ENCODE results near the gene LRRC72.
A peak's percentile ranks its signal among the peaks of the same experiment; 100 is the strongest.
"Not testable (repeated sequence)": the region's sequence is repeated elsewhere in the genome, so short reads cannot be mapped to it uniquely, and the experiment has no call there.

The LRRC72 gene

DNA sequence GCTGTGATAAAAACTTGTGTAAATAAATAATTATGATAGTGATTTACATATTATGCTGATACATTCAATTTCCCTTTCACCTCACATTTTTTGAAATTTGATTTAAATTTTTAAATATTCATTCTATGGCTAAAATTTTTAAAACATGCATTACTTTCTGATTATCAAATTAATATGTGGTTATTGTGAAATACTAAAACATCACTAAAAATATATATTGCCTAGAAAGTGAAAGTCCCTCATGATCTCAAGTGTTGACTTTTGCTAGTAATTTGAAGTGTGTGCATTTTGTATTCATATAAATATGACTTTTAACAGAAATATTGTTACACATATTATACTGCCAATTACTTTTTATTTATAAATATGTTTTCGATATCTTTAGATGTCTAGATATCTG is 3.1 kb downstream of the LRRC72 start:
- no peak for DNase-seq

DNA sequence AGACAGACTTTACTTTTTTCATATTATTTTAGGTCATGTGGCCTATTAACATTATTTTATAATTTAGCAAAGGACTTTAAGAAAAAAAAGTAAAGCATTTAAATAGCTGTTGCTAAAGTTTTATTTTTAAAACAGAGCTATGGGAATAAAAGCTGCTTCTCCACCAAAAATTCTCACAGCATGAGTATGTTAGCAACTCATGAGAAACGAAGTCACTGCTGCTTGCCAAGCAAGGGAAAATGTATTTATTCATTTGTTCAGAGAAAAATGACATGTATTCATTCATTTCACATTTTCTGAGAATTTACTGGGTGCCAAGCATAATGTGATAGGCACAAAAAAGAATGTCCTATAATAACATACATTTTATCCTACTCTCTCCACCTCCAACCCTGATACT is 5.1 kb downstream of the LRRC72 start:
- DNase-seq, result no peak

DNA sequence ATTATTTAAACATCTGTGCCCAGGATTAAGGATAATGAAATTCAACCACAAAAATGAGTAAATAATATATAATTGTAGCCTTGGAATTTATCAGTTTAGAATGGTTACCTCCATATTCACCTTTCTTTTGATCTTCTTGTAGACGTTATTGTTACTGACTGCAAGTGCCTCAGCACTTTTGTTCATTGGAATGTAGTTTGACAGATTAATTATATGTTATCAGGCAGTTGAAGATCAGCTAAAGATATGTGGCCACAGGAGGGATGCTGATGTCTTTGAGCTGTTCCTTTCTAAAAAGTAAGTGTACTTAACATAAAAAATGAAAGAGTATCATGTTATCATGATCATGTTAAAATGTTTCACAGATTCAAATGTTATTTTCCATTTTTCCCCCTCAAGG is 5.6 kb downstream of the LRRC72 start:
- no peak for DNase-seq

DNA sequence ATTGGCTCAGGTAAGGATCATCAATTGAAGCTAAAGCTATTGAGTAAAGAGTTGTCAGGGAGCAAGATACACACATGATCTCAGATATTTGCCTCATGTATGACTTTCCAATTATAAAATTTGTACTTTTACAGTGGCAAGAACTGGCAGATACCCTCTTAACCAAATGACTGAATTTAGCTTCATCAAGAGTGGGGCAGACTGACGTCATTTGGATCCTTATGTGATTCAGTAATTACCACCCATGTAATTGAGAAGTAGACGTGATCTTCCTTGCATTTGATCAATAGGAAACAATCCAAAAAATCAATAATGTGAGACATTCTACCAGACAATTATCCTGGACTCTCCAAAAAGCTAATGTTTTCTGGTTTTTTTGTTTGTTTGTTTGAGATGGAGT is 8.9 kb downstream of the LRRC72 start:
- DNase-seq, result no peak

DNA sequence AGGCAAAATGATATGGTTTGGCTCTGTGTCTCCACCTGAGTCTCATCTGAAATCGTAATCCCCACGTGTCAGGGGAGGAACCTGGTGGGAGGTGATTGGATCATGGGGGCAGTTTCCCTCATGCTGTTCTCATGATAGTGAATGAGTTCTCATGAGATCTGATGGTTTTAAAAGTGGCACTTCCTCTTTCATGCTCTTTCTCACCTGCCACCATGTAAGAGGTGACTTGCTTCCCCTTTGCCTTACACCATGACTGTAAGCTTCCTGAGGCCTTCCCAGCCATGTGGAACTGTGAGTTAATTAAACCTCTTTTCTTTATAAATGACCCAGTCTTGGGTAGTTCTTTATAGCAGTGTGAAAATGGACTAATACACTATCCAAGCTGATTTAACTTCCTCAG is 13.9 kb downstream of the LRRC72 start:
- not testable (repeated sequence) for DNase-seq

DNA sequence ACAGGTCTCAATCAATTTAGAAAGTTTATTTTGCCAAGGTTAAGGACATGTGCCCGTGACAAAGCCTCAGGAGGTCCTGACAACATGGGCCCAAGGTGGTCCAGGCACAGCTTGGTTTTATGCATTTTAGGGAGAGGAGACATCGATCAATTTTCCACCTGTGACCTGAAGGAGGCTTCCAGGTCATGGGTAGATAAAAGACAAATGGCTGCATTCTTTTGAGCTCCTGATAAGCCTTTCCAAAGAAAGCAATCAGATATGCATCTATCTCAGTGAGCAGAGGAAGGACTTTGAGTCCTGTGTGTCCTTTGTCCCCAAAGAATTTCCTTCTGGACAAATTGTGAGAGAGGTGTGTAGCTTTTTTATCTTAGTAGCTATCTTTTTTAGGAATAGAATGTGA is 15.8 kb downstream of the LRRC72 start:
- DNase-seq, result no peak

DNA sequence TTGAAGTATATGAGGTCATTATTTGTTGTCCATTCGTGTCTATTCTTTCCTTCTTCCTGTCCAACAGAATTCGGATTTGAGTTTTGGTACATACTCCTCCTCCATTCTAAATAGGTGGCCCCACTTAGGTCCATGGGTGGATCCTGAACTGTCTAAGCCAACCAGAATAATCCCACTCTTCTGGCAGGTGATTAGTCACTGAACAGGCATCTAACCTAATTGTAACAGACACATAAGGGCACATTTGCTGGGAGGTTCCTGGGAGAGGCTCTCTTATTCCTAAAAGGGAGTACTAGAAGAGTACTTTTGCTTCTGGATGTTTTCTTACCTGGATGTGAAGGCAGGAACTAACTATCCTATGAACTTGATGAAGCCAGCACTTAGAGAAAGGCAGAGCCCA is 16.8 kb downstream of the LRRC72 start:
- no peak for DNase-seq

DNA sequence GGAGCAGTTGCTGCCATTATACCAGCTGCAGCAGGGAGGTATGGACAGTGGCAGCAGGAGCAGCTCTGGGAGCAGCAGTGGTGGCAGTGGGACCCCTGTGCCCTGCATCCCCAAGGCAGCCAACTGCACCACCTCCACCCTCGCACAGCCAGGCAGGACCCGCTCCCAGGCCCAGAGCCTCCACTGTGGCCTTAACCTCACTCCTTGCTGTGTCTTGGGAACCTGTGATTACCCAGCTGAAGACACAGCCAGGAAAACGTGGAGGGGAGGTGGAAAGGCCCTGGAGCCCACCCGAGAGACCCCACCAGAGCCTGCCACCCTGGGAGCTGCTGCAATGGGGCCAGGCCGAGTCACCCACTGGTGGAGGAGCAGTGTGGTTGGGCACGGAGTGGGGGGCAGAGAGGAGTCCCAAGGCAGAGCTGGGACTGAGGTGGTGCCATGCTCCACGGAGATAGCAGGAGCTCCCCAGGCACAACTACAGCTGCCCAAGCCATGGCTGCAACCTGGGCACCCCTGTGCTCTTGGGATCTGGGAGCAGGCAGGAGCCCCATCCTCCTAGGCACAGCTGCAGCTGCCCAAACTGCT is 20.4 kb downstream of the LRRC72 start:
- DNase-seq, result no peak

DNA sequence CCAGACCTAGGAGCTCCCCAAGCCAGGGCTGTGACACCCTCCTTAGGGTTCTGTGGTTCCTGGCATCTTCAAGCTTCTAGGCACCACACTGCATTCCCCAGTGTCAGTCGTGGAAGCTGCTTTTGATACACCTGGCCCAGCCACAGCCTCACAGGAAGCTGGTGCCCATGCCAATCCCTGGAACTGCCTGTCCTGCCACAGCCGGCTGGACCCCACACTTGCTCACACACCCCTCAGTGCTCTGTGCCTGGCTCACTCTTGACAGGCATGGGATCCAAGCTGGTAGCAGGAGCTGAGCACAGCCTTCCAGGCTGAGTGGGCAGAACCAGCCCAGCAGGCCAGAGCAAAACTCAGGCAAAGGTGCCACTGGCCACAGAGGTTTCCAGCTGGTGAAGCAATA is 21.8 kb downstream of the LRRC72 start:
- no peak for DNase-seq

DNA sequence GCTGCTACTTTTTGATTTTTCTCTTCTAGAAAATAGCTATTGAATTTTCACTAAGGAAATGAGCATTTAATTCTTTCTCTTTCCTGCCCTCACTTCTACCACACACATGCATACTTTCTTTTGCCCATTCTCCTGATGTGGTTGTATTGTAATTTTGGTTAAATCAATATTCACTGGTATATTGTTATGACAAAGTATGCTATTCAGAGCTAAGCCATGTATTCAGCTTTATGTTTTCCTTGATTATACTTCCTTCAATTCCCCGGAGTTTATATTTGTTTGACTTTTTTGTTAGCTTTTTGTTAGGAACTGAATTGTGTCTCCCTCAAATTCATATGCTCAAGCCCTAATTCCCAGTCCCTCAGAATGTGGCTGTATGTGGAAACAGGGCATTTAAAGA is 24.0 kb downstream of the LRRC72 start:
- no peak for DNase-seq

DNA sequence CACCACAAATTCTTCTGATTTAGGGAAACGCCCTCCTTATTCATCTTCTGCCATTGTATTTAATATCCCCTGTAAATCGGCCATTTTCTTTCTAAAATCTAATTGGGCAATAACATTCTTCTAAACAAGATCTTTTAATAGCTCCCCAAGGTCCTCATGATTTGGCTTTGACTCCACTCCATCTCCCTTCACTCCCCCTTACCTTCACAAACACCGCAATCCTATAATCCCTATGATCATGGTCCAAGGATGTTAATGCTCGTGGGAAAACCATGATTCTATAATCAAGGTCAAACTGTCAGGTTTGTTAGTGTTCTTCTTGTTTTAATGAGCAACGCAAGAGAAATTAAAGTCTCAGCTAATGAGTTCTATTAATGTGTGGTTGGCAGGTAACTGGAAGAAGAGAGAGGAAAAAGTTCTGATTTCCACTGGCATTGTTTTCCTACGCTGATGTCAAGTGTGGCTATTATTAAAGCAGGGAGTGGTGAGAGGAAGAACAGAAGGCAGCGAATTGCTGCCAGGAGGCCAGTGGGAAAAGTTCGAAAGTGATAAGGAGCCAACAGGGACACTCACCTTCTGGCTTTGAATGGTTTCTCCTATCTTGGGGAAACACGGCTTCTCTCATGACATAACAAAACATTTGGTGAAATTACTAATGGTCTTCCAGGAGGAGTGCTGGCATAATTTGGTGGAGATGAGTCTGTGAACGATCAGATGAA is 28.1 kb downstream of the LRRC72 start:
- DNase-seq, result no peak

DNA sequence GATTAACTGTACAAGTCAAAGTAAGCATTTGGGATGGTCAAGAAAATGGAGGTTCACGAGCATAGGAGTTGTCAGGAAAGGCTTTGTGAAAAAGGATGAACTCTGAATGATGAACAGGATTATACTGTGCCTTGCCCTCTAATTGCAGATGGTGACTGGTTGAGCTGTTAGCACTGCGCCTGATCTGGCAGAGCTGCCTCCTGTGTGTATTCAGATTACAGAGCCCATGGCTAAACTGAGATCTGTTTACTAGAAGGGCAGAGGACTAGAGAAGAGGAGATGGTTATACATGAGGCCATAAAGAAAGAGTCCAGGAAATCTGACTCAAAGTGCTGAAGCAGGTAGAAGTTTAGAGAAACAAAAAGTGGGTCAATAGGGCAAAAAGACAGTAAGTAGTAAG is 29.7 kb downstream of the LRRC72 start:
- DNase-seq, result no peak

DNA sequence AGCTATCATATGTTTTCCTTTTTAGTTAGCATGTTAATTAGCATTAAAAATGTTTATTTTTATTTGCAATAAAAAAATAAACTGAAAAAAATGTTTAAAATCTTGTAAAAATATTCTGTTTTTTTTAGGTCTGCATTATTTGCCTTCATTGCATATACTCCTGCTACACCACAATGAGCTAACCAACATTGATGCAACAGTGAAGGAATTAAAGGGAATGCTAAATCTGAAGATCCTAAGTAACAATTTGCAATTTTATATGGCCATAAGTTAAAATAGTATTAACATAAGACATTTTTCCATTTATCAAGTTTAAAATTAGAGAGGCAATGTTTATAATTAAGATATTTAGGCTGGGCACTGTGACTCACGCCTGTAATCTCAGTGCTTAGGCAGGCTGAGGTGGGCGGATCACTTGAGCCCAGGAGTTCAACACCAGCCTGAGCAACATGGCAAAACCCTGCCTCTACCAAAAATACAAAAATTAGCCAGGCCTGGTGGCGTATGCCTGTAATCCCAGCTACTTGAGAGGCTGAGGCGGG is 32.2 kb downstream of the LRRC72 start:
- no peak for DNase-seq

DNA sequence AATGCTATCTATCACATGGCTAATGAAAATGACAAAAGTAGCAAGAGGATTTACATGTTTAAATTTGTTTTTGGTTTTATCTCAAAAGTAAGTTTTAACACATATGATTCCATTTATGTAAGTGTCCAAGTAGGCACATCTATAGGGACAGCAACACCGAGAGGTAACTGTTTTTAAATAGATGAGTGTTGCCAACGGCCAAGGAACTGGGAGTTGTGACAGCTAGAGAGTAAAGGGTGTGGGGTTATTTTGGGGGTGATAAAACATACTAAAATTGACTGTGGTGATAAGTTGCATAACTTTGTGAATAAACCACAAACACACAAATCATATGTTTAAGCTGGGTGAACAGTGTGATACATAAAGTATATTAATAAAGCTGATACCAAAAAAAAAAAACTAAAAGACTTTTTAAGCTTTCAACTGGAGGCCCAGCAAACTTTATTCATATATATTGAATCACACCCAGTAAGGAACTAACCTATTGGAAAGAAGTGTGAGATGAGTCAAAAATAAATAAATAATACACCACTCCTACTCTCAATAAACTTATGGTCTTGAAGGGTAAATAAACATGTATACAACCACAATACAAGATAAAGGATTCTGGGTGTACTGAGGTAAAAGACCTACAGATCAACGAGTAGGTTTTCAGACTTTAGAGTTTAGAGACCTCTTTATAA is 33.0 kb downstream of the LRRC72 start:
- no peak for DNase-seq

DNA sequence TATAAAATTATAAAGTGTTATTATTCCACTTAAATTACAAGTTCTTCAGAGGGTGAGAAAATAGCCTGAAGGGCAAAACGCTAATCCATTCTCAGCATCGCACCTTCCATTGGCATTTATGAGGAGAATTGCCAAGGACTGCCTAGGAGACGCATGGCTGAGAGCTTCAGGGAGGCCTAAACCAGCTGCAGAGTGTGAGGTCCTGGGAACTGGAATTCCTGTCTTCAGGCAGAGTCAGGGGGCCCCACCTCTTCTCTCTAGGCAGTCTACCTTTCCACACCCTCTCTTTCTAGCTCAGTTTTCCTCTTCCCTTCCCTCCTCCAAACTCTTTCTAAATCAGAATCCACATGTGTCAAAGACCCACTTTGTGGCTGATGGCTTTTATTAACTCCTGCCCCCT is 35.3 kb downstream of the LRRC72 start:
- no peak for DNase-seq

DNA sequence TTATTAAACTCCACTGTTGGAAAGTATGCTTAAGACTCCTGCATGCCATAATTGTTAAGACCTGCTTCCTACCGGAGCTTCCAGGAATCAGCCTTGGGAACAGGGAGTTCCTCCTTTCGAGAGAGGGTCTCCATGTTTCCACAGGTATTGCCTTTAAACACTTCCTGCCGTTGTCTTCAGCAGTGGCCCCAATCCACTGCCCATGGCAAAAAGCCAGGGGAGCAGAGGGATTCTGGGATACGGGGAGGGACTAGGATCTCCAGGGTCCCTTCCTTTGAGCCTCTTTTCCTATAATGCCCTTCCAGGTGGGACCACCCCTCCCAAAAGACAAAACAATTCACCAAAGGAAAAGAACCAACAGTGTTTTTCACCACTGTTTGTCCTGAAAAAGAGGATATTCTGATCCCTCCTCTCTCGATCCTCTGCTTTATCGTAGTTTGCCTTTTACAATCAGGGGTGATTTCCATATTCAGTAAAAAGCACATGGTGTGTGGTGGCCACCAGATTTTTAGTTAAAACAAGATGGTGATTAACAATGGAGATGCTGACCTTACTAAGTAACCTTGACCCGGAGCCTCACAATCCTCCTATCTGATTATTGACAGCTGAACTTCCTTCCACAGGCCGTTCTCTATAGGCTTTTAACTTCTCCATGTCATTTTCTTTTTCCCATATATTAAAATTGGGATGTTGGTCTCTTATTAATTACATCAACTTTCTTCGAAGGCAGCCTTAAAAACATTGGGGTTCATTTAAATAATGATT is 36.0 kb downstream of the LRRC72 start:
- no peak for DNase-seq

DNA sequence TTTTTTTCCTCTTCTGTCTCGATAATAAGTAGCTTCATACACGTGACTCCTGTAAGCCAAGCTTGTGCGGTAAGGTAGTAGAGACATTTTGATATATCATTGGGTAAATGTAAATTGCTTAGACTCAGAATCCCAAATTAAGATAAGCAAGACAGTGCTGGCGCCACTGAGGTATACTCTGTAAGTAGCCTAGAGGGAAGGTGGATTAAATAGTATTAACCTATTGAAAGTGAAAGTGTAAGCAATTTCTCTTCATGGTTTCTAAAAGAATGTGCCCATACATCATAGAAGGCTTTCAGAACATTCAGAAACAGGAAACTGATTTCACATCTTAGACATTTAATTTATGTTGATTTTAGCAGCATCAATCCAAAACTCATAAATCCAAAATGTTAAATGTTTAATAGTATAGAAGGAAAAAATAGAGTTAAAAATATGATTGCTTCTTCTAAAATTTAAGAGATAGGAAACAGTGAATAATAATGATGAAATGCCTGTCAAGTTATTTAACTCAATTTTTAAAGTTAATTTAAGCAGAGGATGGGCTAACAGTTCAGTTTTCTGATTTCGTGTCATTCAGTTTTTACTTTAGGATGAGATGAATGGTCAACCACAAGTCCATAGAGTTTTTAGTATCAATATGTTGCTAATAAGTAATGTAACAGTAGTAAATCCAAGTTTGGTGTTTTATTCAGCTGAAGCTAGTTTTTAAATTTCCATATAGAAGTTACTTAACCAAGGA is 36.8 kb downstream of the LRRC72 start:
- DNase-seq, result no peak

DNA sequence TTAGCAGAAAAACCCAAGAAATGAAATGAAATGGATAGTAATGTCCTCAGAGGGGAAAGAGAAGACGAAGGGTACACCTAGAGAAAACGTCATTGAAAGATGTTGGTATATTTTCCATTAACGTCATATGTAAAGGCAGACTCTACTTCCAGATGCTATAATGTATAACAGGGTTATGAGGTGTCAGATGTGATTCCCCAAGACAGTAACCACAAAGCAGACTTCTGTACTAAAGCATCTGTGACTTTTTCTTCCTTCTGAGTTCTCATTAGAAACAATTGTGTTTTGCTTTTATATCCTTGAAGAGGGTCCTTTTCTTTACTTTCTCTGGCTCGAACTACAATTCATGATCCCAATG is 37.4 kb downstream of the LRRC72 start:
- no peak for DNase-seq

DNA sequence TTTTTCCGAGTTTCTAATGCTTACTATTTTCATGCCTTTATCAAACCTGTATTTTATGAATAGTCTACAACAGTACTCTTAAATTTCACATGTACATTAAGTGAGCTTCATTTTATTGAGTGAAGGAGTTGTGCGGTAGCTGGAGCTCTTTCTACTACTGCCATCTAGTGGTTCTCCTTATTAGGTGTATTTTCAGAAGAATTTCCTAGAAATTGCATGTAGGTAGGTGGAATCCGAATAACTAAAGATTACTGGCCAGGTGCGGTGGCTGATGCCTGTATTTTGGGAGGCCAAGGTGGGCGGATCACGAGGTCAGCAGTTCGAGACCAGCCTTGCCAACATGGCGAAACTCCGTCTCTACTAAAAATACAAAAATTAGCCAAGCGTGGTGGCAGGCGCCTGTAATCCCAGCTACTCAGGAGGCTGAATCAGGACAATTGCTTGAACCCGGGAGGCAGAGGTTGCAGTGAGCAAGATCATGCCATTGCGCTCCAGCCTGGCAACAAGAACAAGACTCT is 38.3 kb downstream of the LRRC72 start:
- peak; percentile 3 for DNase-seq

DNA sequence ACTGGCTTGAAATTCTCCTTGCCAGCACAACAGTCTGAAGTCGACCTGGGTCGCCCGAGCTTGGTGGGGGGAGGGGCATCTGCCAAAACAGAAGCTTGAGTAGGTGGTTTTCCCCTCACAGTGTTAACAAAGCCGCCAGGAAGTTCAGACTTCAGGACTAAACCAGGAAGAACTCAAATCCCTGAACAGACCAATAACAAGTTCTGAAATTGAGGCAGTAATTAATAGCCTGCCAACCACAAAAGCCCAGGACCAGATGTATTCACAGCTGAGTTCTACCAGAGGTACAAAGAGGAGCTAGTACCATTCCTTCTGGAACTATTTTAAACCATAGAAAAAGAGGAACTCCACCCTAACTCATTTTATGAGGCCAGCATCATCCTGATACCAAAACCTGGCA is 45.3 kb downstream of the LRRC72 start:
- no peak for DNase-seq

DNA sequence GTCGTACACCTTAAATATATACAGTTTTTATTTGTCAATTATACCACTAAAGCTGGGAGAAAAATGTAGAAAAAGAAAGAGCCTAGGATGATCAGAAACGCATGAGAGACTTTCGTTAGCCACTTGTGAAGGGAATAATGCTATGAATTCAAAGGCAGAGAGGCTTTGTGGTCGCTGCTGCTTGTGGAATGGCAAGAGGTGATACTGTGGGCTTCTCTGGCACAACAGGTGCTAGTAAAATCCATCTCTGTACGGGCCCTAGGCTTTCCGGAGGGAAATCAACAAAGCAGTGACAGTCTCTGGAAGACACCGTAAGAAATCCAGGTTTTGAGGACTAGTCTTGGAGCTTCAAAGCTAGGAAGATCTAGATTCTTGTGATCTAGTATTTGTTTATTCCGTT is 52.6 kb downstream of the LRRC72 start:
- DNase-seq, result peak; percentile 26

DNA sequence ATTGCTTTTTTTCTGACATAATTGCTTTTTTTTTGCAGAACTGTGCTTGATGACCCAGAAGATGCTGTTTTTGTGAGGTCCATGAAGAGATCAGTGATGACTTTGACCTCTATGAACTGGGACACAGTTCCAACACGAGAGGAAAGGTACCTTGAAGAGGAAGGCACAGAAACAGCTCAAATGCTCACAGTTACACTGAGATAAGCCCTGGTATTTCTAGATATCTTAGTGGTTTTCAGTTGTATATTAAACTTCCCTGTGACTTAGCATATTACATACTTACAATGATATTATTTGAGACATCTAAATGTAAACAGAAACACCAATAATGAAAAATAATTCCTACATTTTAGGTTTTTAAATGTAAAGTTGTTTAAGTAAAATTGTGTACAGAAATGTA is 54.7 kb downstream of the LRRC72 start:
- DNase-seq, result no peak

DNA sequence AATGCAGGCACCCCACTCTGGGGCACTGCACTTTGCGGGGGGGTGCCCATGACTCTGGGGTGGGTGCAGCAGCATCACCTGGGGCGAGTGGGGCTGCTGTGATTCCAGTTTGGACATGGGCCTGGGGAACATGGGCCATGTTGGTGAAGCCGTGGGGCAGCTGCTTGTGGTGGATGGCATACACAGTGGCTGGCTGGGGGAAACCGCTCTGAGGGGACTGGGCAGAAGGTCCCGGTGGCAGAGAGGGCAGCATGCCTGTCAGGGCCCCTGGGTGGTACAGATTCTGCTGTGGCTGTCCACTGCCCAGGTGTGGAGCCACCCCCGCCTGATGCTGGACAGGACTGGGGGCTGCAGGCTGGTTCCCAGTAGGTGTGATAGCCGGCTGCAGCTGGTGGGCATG is 57.2 kb downstream of the LRRC72 start:
- no peak for DNase-seq

All from DMS79 (cell line).